HCT116 (cell line): ENCODE measurements around the gene SLMAP.

Experiments
- CEBPB ChIP-seq: IDR thresholded peaks from 2 replicates; pipeline ENCODE4 v1.6.1; 2012; ENCODE audit warnings: low read depth
- CTCF ChIP-seq, 3 experiments: fragments of 200-600 bp in 1 of 3; sonication (generic) in 1 of 3; IDR thresholded peaks in 2 of 3; conservative IDR thresholded peaks in 1 of 3; 2 replicates each; pipeline ENCODE4 v1.5.1; 2012 to 2017; ENCODE audit warnings: low read depth in 2 of 3, low read length in 2 of 3, antibody characterized with exemption in 1 of 3, borderline replicate concordance in 1 of 3, control low read depth in 1 of 3, mild to moderate bottlenecking in 1 of 3, mixed read lengths in 1 of 3, mixed run types in 1 of 3, moderate library complexity in 1 of 3; ENCODE audit not compliant: insufficient read depth in 1 of 3
- EZH2phosphoT487 ChIP-seq: fragments of 200-600 bp; IDR thresholded peaks from 2 replicates; pipeline ENCODE4 v1.6.1; 2018; ENCODE audit warnings: antibody characterized with exemption, borderline replicate concordance
- POLR2A ChIP-seq: IDR thresholded peaks from 2 replicates; pipeline ENCODE4 v1.7.0; 2011; ENCODE audit warnings: borderline replicate concordance; ENCODE audit not compliant: insufficient read depth, insufficient read length; ENCODE audit errors: extremely low read depth
- POLR2AphosphoS5 ChIP-seq: IDR thresholded peaks from 2 replicates; pipeline ENCODE4 v1.6.1; 2011; ENCODE audit warnings: mild to moderate bottlenecking, low read depth, low read length, moderate library complexity
- RAD21 ChIP-seq: IDR thresholded peaks from 2 replicates; pipeline ENCODE4 v1.6.1; 2012; ENCODE audit warnings: low read depth, mild to moderate bottlenecking
- SP1 ChIP-seq: IDR thresholded peaks from 2 replicates; pipeline ENCODE4 v1.6.1; 2012; ENCODE audit warnings: low read depth
- YY1 ChIP-seq: IDR thresholded peaks from 2 replicates; pipeline ENCODE4 v1.6.1; 2011; ENCODE audit warnings: low read length, low read depth, moderate library complexity, mild to moderate bottlenecking; ENCODE audit not compliant: insufficient replicate concordance; ENCODE audit errors: extremely low read depth
- TF ChIP-seq, protein P1 (sequence below): IDR thresholded peaks from 2 replicates; pipeline ENCODE4 v1.6.1; 2012
- TF ChIP-seq, protein P2 (sequence below): IDR thresholded peaks from 2 replicates; pipeline ENCODE4 v1.6.1; 2011; ENCODE audit warnings: mild to moderate bottlenecking, low read length, moderate library complexity; ENCODE audit not compliant: insufficient replicate concordance; ENCODE audit errors: extremely low read depth

DNA sequence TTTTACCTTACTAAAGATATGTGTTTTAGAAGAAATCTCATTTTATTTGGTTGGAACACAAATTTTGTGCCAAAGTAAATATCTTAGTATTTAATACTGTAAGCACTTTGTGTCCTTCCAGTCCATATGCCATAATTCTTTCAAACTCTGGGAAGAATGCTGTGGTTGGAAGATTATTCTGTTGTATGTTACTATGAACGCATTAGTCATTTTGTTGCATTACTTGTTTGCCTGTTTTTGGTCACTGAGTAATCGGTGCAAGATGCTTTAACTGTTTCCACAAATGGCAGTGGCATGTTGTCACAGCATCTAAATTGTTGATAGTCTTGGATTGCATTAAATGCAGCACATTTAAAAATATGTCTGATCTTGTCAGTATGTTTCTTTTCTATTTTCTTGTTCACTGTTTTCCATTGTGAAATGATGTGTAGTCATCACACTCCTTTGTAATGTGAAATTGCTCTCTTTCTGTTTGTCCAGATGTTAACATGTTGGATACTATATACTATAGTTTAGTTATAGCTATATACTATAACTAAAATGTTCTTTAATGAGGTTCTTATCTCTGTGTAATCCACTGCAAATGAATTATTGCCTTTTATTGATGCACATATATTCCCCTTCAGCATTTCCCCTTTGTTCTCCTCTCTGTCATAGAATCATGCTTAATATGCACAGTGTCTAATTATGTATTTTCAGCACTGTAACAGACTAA, 162.2 kb downstream of the SLMAP start:
- no peak for TF ChIP-seq CTCF (IDR thresholded peaks at IDR 0.05 in 2 of 3, conservative IDR thresholded peaks at IDR 0.05 in 1 of 3; ENCODE audit: borderline replicate concordance in 1 of 3, insufficient read depth in 1 of 3, low read depth in 2 of 3, low read length in 2 of 3)
- TF ChIP-seq, protein P1, sequence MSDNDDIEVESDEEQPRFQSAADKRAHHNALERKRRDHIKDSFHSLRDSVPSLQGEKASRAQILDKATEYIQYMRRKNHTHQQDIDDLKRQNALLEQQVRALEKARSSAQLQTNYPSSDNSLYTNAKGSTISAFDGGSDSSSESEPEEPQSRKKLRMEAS: no peak
- TF ChIP-seq CEBPB: no peak
- TF ChIP-seq POLR2AphosphoS5: no peak
- no peak for TF ChIP-seq SP1
- no peak for TF ChIP-seq YY1
- TF ChIP-seq RAD21: no peak
- TF ChIP-seq, protein P2, sequence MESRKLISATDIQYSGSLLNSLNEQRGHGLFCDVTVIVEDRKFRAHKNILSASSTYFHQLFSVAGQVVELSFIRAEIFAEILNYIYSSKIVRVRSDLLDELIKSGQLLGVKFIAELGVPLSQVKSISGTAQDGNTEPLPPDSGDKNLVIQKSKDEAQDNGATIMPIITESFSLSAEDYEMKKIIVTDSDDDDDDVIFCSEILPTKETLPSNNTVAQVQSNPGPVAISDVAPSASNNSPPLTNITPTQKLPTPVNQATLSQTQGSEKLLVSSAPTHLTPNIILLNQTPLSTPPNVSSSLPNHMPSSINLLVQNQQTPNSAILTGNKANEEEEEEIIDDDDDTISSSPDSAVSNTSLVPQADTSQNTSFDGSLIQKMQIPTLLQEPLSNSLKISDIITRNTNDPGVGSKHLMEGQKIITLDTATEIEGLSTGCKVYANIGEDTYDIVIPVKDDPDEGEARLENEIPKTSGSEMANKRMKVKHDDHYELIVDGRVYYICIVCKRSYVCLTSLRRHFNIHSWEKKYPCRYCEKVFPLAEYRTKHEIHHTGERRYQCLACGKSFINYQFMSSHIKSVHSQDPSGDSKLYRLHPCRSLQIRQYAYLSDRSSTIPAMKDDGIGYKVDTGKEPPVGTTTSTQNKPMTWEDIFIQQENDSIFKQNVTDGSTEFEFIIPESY: no peak
- TF ChIP-seq EZH2phosphoT487: no peak
- TF ChIP-seq POLR2A: no peak
